Caco-2 (cell line): ENCODE results near the gene SSR1. TPM values are rescaled to one million over a fixed set of nuclear protein-coding genes. Genes with fewer than 3 reads are reported as not detected.

Experiments used
- BruUV-seq: library from RNA; stranded (reverse); fragments of 400-500 nt; replicated peaks from 2 replicates; lab custom pipeline; 2021; lab: Mats Ljungman, UMichigan
- CTCF ChIA-PET: fragments of 300-600 bp; sonication (Branson Sonifier 250); formaldehyde crosslinking; loops from one replicate; lab custom pipeline; 2022; ENCODE audit warnings: antibody characterized with exemption; lab: Charles Lee
- POLR2A ChIA-PET: fragments of 300-600 bp; sonication (Branson Sonifier 250); formaldehyde crosslinking; loops from one replicate; lab custom pipeline; 2022; ENCODE audit warnings: antibody characterized with exemption; lab: Charles Lee
- DNase-seq, 2 experiments: peaks; one replicate each; pipeline versions ENCODE4 v3.0.0 to v3.0.0-alpha.2; 2020 to 2022
- H3K27me3 ChIP-seq: replicated peaks from 2 replicates; pipeline ENCODE4 v1.6.0; 2011; ENCODE audit warnings: low read length; ENCODE audit not compliant: control insufficient read depth, insufficient read depth
- H3K36me3 ChIP-seq: 2 replicates; pipeline ENCODE4 v1.5.1; 2011; ENCODE audit warnings: low read length; ENCODE audit not compliant: control insufficient read depth, insufficient read depth
- H3K4me1 ChIP-seq: fragments of 250-450 bp; sonication (Bioruptor Pico); 2 replicates; pipeline ENCODE4 v1.5.1; 2020; ENCODE audit warnings: mild to moderate bottlenecking
- H3K4me3 ChIP-seq: 2 replicates; pipeline ENCODE4 v1.5.1; 2011; ENCODE audit warnings: low read depth, mild to moderate bottlenecking, control low read depth, low read length
- H3K9me3 ChIP-seq: fragments of 250-450 bp; sonication (Bioruptor Pico); 2 replicates; pipeline ENCODE4 v1.5.1; 2020; ENCODE audit warnings: mild to moderate bottlenecking, moderate library complexity
- H3K27ac Mint-ChIP-seq: one replicate; pipeline ENCODE4 v1.8.0; 2022; ENCODE audit warnings: mixed read lengths; ENCODE audit not compliant: unreplicated experiment
- H3K27me3 Mint-ChIP-seq: one replicate; pipeline ENCODE4 v1.8.0; 2022; ENCODE audit warnings: mixed read lengths; ENCODE audit not compliant: insufficient read depth, unreplicated experiment
- H3K36me3 Mint-ChIP-seq: one replicate; pipeline ENCODE4 v1.8.0; 2022; ENCODE audit warnings: mild to moderate bottlenecking, mixed read lengths; ENCODE audit not compliant: insufficient read depth, unreplicated experiment
- H3K4me1 Mint-ChIP-seq: one replicate; pipeline ENCODE4 v1.8.0; 2022; ENCODE audit warnings: low read depth, mixed read lengths; ENCODE audit not compliant: unreplicated experiment
- H3K4me3 Mint-ChIP-seq: one replicate; pipeline ENCODE4 v1.8.0; 2022; ENCODE audit warnings: mild to moderate bottlenecking, moderate library complexity, mixed read lengths; ENCODE audit not compliant: unreplicated experiment
- H3K9me3 Mint-ChIP-seq: one replicate; pipeline ENCODE4 v1.8.0; 2022; ENCODE audit warnings: mixed read lengths; ENCODE audit not compliant: unreplicated experiment
- CTCF ChIP-seq, 2 experiments: fragments of 200-600 bp in 1 of 2; IDR thresholded peaks; 1 replicate in 1 of 2; 2 replicates in 1 of 2; pipeline versions ENCODE4 v1.5.1 to v1.8.0; 2011 to 2022; ENCODE audit warnings: antibody characterized with exemption in 1 of 2, control low read depth in 1 of 2, inconsistent platforms in 1 of 2, low read depth in 1 of 2, low read length in 1 of 2, mild to moderate bottlenecking in 1 of 2, moderate library complexity in 1 of 2; ENCODE audit not compliant: insufficient read depth in 1 of 2, severe bottlenecking in 1 of 2, unreplicated experiment in 1 of 2
- intact Hi-C: fragments of 100-400 bp; cut with micrococcal nuclease; formaldehyde crosslinking; loops from one replicate; pipeline ENCODE4 v1.10.0; 2022; ENCODE audit not compliant: unreplicated experiment
- total RNA-seq: library from RNA; stranded (reverse); gene quantifications from 2 replicates; pipeline ENCODE4 v1.2.3, GENCODE V29; 2022

SSR1 gene
- total RNA-seq, 1 experiment from 2014 or later = 150 TPM

- no peaks in the 10 kb centered on the region for H3K27me3 Mint-ChIP-seq
- no peaks in the 10 kb centered on the region for H3K9me3 Mint-ChIP-seq
- H3K27ac Mint-ChIP-seq = no peak overlapping the region
- no peak overlapping the region for H3K4me3 ChIP-seq
- no peaks in the 10 kb centered on the region for H3K36me3 Mint-ChIP-seq
- peaks cover 13% of the 10 kb centered on the region for H3K4me1 ChIP-seq
- H3K36me3 ChIP-seq = no peaks in the 10 kb centered on the region
- no peak overlapping the region for H3K4me3 Mint-ChIP-seq
- ChIA-PET POLR2A (no interaction called here), CTCF (interaction anchor here (0.6 to 2.4 kb wide), 2 partner anchors 13 to 421 kb away, joined by 5 to 7 read pairs; no protein-coding TSS in a partner anchor)
- TF ChIP-seq CTCF (IDR thresholded peaks at IDR 0.05; ENCODE audit: insufficient read depth in 1 of 2, low read depth in 1 of 2, low read length in 1 of 2, severe bottlenecking in 1 of 2, unreplicated experiment in 1 of 2) = no peak
- no peaks in the 10 kb centered on the region for H3K9me3 ChIP-seq
- no peaks in the 10 kb centered on the region for H3K27me3 ChIP-seq
- peaks cover 17% of the 10 kb centered on the region for H3K4me1 Mint-ChIP-seq
- BruUV-seq = no TSS peak
- no peak for DNase-seq
- intact Hi-C loops = loop anchor here (5.0 kb wide), 1 partner anchor 541 kb away; no protein-coding TSS in a partner anchor
Measured at GRCh38 chr6:7262746-7263518, 50.1 kb downstream of the SSR1 start.

GRCh38 chr6:7261852-7262461 is 51.0 kb downstream of the SSR1 start:
- DNase-seq = peak; percentile 31 to 56
- Mint-ChIP-seq H3K27me3 (no peaks in the 10 kb centered on the region), H3K36me3 (no peaks in the 10 kb centered on the region), H3K27ac (peak overlapping the region; percentile 14), H3K4me1 (peaks cover 17% of the 10 kb centered on the region), H3K4me3 (peak overlapping the region; percentile 86), H3K9me3 (no peaks in the 10 kb centered on the region)
- H3K36me3 ChIP-seq = no peaks in the 10 kb centered on the region
- H3K27me3 ChIP-seq = no peaks in the 10 kb centered on the region
- H3K4me1 ChIP-seq = peaks cover 13% of the 10 kb centered on the region
- POLR2A ChIA-PET = no interaction called here
- H3K4me3 ChIP-seq = peak overlapping the region; percentile 49
- no TSS peak for BruUV-seq
- CTCF ChIA-PET = interaction anchor here (2.4 kb wide), 1 partner anchor 14 kb away, joined by 7 read pairs; no protein-coding TSS in a partner anchor
- TF ChIP-seq CTCF (IDR thresholded peaks at IDR 0.05; ENCODE audit: insufficient read depth in 1 of 2, low read depth in 1 of 2, low read length in 1 of 2, severe bottlenecking in 1 of 2, unreplicated experiment in 1 of 2) = no peak
- no peaks in the 10 kb centered on the region for H3K9me3 ChIP-seq
- intact Hi-C loops = loop anchor here (5.0 kb wide), 1 partner anchor 540 kb away; no protein-coding TSS in a partner anchor

- Mint-ChIP-seq H3K9me3 (no peaks in the 10 kb centered on the region), H3K4me3 (peak overlapping the region; percentile 86), H3K4me1 (peaks cover 17% of the 10 kb centered on the region), H3K27ac (peak overlapping the region; percentile 81), H3K36me3 (no peaks in the 10 kb centered on the region), H3K27me3 (no peaks in the 10 kb centered on the region)
- ChIA-PET CTCF (interaction anchor here (2.4 kb wide), 1 partner anchor 15 kb away, joined by 7 read pairs; no protein-coding TSS in a partner anchor), POLR2A (no interaction called here)
- Histone ChIP-seq H3K27me3 (no peaks in the 10 kb centered on the region), H3K9me3 (no peaks in the 10 kb centered on the region), H3K4me3 (peak overlapping the region; percentile 49), H3K4me1 (peaks cover 13% of the 10 kb centered on the region), H3K36me3 (no peaks in the 10 kb centered on the region)
- BruUV-seq = no TSS peak
- intact Hi-C loops = loop anchor here (5.0 kb wide), 1 partner anchor 539 kb away; no protein-coding TSS in a partner anchor
- no peak for TF ChIP-seq CTCF (IDR thresholded peaks at IDR 0.05; ENCODE audit: insufficient read depth in 1 of 2, low read depth in 1 of 2, low read length in 1 of 2, severe bottlenecking in 1 of 2, unreplicated experiment in 1 of 2)
- DNase-seq = peak; percentile 92
Measured at GRCh38 chr6:7261032-7261841, 51.8 kb downstream of the SSR1 start.
